ENCODE measurements around the gene PCDHGA1.
"Not testable (repeated sequence)": the region's sequence is repeated elsewhere in the genome, so short reads cannot be mapped to it uniquely, and the experiment has no call there.

PCDHGA1 gene

DNA sequence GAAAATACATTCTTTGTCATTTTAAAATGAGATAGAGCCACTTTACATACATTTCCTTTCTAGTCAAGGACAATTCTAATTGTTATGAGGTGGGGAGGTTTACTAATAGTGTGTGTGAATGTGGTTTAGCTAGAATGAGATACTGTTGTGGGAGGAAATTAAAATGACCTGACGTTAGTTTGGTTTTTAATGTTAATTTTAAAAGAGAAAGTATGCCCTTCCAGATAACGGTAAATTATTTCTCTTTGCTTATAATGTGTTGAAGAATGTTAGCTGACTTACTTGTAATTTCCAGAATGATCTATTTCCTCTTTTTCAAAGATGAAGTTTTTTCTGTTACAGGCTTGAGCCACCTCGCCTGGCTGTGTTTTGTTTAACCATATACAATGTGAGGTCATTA is 8.1 kb upstream of the PCDHGA1 start:
- TF ChIP-seq, protein P1, sequence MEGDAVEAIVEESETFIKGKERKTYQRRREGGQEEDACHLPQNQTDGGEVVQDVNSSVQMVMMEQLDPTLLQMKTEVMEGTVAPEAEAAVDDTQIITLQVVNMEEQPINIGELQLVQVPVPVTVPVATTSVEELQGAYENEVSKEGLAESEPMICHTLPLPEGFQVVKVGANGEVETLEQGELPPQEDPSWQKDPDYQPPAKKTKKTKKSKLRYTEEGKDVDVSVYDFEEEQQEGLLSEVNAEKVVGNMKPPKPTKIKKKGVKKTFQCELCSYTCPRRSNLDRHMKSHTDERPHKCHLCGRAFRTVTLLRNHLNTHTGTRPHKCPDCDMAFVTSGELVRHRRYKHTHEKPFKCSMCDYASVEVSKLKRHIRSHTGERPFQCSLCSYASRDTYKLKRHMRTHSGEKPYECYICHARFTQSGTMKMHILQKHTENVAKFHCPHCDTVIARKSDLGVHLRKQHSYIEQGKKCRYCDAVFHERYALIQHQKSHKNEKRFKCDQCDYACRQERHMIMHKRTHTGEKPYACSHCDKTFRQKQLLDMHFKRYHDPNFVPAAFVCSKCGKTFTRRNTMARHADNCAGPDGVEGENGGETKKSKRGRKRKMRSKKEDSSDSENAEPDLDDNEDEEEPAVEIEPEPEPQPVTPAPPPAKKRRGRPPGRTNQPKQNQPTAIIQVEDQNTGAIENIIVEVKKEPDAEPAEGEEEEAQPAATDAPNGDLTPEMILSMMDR (conservative IDR thresholded peaks at IDR 0.05; ENCODE audit: low read depth, low read length): no peak
- Histone ChIP-seq H3K9ac (no peak overlapping the region), H3K79me2 (ENCODE audit: insufficient read depth, low read depth) (peaks cover 30% of the 10 kb centered on the region), H3K4me3 (IDR thresholded peaks at IDR 0.05; ENCODE audit: insufficient read depth, low read depth, low read length) (no peak overlapping the region), H4K20me1 (ENCODE audit: insufficient read depth) (no peaks in the 10 kb centered on the region), H3K36me3 (ENCODE audit: insufficient read depth) (peaks cover 9% of the 10 kb centered on the region; the same call in 1 of the 2 replicates), H2AFZ (ENCODE audit: low read depth) (no peak overlapping the region), H3K4me2 (no peak overlapping the region), H3K27me3 (ENCODE audit: insufficient read depth, low read depth) (no peaks in the 10 kb centered on the region), H3K27ac (no peak overlapping the region), H3K4me1 (ENCODE audit: low read depth, poor library complexity, severe bottlenecking) (no peaks in the 10 kb centered on the region)

DNA sequence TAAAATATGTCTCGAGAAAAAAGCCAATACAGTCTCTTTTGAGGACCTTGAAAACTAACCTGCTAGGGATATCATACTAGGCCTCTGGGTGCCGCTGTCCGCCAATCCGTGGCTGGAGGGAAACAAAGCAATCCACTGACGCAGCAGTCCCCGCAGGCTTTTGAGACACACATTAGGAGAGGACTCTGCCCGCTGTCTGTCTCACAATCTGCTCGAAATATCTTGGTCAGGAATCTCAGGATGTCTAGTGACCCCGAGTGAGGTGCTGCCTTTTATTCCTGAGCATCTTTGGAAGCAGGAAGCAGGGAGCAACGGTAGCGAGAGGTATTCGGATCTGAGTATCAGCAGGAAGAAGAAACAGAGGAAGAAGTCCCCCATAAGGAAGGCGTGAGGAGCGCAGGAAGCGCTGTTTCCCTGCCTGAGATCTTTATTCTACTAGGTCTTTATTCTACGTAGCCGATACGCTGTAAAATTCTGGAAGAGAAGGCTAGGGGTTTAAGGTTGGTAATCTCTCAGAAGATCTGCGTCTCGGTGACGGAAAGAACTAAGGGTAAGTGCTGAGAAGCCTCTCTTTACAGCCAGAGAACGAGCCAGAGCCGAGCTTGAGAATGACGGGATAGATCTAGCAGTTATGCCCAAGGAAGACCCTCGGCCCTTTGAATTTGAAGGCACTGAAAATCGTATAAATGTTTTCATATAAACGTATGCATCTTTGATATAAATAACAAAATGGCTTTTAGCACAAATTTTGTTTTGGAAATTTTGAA is 4.0 kb upstream of the PCDHGA1 start:
- Histone ChIP-seq H2AFZ (ENCODE audit: low read depth) (peak overlapping the region; percentile 64), H3K79me2 (ENCODE audit: insufficient read depth, low read depth) (no peaks in the 10 kb centered on the region), H3K4me2 (peak overlapping the region; percentile 28; the same call in 1 of the 2 replicates), H3K4me1 (ENCODE audit: low read depth, poor library complexity, severe bottlenecking) (no peaks in the 10 kb centered on the region), H3K27ac (peak overlapping the region; percentile 34; the same call in 1 of the 2 replicates), H4K20me1 (ENCODE audit: insufficient read depth) (no peaks in the 10 kb centered on the region), H3K9ac (peak overlapping the region; percentile 55; the same call in 1 of the 2 replicates), H3K27me3 (ENCODE audit: insufficient read depth, low read depth) (no peaks in the 10 kb centered on the region), H3K36me3 (ENCODE audit: insufficient read depth) (no peaks in the 10 kb centered on the region), H3K4me3 (IDR thresholded peaks at IDR 0.05; ENCODE audit: insufficient read depth, low read depth, low read length) (no peak overlapping the region)
- TF ChIP-seq, protein P1 (conservative IDR thresholded peaks at IDR 0.05; ENCODE audit: low read depth, low read length): 0 out of 2 replicates have a peak, but pooled peaks have one; percentile 15

DNA sequence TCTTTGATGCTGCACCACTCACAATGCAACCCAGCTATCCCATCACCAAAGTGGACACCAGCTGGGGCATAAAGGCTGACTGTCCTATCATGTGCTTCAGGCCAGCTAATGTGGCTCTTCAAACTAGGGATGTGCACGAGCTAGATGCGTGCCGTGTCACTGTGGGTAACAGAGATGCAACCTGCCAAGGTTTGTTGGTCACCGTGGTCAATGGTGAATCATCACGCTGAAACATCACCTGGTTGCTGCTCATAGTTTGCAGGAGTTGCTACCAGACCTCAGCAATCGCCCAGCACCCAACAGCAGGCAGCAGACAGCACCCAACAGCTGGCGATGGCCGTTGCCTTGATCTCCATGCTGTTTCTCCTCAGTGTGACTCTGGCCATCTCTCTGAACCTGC is 2.1 kb upstream of the PCDHGA1 start:
- Histone ChIP-seq H3K27me3 (ENCODE audit: insufficient read depth, low read depth) (no peaks in the 10 kb centered on the region), H3K4me1 (ENCODE audit: low read depth, poor library complexity, severe bottlenecking) (no peaks in the 10 kb centered on the region), H4K20me1 (ENCODE audit: insufficient read depth) (no peaks in the 10 kb centered on the region), H3K9ac (no peak overlapping the region), H3K4me3 (IDR thresholded peaks at IDR 0.05; ENCODE audit: insufficient read depth, low read depth, low read length) (no peak overlapping the region), H2AFZ (ENCODE audit: low read depth) (no peak overlapping the region), H3K27ac (no peak overlapping the region), H3K36me3 (ENCODE audit: insufficient read depth) (no peaks in the 10 kb centered on the region), H3K4me2 (no peak overlapping the region), H3K79me2 (ENCODE audit: insufficient read depth, low read depth) (no peaks in the 10 kb centered on the region)
- TF ChIP-seq, protein P1 (conservative IDR thresholded peaks at IDR 0.05; ENCODE audit: low read depth, low read length): no peak

DNA sequence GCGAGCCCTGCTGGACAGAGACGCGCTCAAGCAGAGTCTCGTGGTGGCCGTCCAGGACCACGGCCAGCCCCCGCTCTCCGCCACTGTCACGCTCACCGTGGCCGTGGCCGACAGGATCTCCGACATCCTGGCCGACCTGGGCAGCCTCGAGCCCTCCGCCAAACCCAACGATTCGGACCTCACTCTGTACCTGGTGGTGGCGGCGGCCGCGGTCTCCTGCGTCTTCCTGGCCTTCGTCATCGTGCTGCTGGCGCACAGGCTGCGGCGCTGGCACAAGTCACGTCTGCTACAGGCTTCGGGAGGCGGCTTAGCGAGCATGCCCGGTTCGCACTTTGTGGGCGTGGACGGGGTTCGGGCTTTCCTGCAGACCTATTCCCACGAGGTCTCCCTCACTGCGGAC is 2.3 kb downstream of the PCDHGA1 start:
- not testable (repeated sequence) for H3K4me2 ChIP-seq; H3K9ac ChIP-seq; H3K27me3 ChIP-seq (ENCODE audit: insufficient read depth, low read depth); H3K4me3 ChIP-seq (IDR thresholded peaks at IDR 0.05; ENCODE audit: insufficient read depth, low read depth, low read length); H3K79me2 ChIP-seq (ENCODE audit: insufficient read depth, low read depth); H3K27ac ChIP-seq; H3K4me1 ChIP-seq (ENCODE audit: low read depth, poor library complexity, severe bottlenecking); H2AFZ ChIP-seq (ENCODE audit: low read depth); H3K36me3 ChIP-seq (ENCODE audit: insufficient read depth); H4K20me1 ChIP-seq (ENCODE audit: insufficient read depth)

Data from KMS-11 (cell line).